ENCODE results near the gene SRCAP. TPM values are rescaled to one million over a fixed set of nuclear protein-coding genes. Genes with fewer than 3 reads are reported as not detected.
A peak's percentile ranks its signal among the peaks of the same experiment; 100 is the strongest.

SRCAP gene
- polyA plus RNA-seq, 1 donor (not counting 4 experiments of a cell fraction or from before 2014, with no cell fraction given), result 1.4 TPM

DNA sequence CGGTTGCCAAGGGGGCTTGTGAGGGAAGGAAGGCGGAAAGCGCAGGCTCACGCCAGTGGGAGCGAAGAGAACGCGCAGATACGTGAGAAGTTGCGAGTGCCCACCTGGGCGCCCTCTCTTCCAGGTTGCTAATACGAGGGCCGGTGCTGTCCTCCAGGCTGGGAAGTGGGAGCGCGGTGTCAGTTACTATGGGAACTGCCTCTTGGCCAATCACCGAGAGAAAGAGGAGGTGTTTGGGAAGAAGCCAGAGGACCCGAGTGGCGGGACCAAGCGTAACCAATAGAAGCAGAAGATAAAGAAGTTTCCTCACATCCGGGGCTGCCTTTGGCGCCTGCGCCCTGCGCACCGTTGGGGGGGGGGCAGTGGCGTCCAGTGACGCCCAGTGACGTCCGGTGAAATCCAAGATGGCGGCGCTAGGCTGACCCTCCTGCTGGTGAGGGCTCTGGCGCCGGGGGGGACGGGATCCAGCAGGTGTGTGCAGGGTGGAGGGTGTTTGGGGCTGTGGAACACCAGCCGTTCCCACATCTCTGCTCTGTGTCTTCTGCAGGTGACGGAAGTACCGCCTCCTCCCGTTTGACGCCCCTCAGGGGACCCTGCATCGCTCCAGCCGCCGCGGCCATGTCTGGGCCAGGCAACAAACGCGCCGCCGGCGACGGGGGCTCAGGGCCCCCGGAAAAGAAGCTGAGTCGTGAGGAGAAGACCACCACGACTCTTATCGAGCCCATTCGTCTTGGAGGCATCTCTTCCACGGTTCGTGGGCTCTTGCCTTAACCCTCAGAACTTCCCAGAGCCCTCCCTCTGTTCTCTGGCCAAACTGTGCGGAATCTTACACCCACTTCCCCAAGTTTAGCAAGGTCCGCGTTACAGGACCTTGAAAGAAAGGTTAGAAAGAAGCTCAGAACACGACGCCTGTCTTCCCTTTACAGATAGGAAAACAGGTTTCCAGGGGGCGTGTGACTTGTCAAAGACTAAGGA is 63.2 kb downstream of the SRCAP start, which contains the start of the genes CFAP119 and RNF40:
Gene CFAP119, minus strand, starts transcription at position 135 of the 975 bp plus-strand sequence. CDS start 314 bp downstream, outside the sequence.
Gene RNF40, plus strand, starts transcription at position 395 of the 975 bp plus-strand sequence. Its CDS starts 224 bp downstream, at position 619.
- peak within 1 kb of the TSS; percentile 73 for H3K27ac ChIP-seq (ENCODE audit: control insufficient read depth, insufficient read depth, low read length)
- H2AFZ ChIP-seq (ENCODE audit: control insufficient read depth, low read length), result peak within 1 kb of the TSS; percentile 94
- H3K9me3 ChIP-seq (ENCODE audit: control insufficient read depth, low read depth, low read length), result no peaks in the 10 kb centered on the region
- H3K4me1 ChIP-seq (ENCODE audit: control insufficient read depth, extremely low read depth, insufficient read depth, low read length), result peaks cover 17% of the 10 kb centered on the region
- dilution Hi-C loops (cut with MboI; ENCODE audit: extremely low pct_ligation_motif_present, low sequenced_read_pairs), result no loop called here
- H3K27me3 ChIP-seq (ENCODE audit: control insufficient read depth, extremely low read depth, insufficient read depth, low read length), result no peaks in the 10 kb centered on the region
- peaks cover 25% of the 10 kb centered on the region for H3K79me2 ChIP-seq (ENCODE audit: control insufficient read depth, insufficient read depth, low read length)
- peak within 1 kb of the TSS; percentile 86 for H3K4me2 ChIP-seq (ENCODE audit: control insufficient read depth, extremely low read depth, insufficient read depth, low read depth, low read length)
- H3K36me3 ChIP-seq (ENCODE audit: control insufficient read depth in 2 of 2, extremely low read depth in 1 of 2, insufficient read depth in 2 of 2, low read length in 2 of 2), result peaks cover 30 to 35% of the 10 kb centered on the region in 2 experiments
- no peaks in the 10 kb centered on the region for H4K20me1 ChIP-seq (ENCODE audit: control insufficient read depth, extremely low read depth, insufficient read depth, low read length)
- DNase-seq (ENCODE audit: low read depth, low spot score) (peak; percentile 79), FAIRE-seq (peak; percentile 81)
- peak within 1 kb of the TSS; percentile 84 for H3K9ac ChIP-seq (ENCODE audit: control insufficient read depth, extremely low read depth, insufficient read depth, low read length)
- H3K9me1 ChIP-seq (ENCODE audit: control insufficient read depth, extremely low read depth, insufficient read depth, low read length), result no peaks in the 10 kb centered on the region
- TF ChIP-seq, protein P1, sequence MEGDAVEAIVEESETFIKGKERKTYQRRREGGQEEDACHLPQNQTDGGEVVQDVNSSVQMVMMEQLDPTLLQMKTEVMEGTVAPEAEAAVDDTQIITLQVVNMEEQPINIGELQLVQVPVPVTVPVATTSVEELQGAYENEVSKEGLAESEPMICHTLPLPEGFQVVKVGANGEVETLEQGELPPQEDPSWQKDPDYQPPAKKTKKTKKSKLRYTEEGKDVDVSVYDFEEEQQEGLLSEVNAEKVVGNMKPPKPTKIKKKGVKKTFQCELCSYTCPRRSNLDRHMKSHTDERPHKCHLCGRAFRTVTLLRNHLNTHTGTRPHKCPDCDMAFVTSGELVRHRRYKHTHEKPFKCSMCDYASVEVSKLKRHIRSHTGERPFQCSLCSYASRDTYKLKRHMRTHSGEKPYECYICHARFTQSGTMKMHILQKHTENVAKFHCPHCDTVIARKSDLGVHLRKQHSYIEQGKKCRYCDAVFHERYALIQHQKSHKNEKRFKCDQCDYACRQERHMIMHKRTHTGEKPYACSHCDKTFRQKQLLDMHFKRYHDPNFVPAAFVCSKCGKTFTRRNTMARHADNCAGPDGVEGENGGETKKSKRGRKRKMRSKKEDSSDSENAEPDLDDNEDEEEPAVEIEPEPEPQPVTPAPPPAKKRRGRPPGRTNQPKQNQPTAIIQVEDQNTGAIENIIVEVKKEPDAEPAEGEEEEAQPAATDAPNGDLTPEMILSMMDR (optimal IDR thresholded peaks at IDR 0.05 in 1 of 3, IDR thresholded peaks at IDR 0.05 in 1 of 3, conservative IDR thresholded peaks at IDR 0.05 in 1 of 3; ENCODE audit: extremely low read depth in 1 of 3, insufficient read depth in 2 of 3, low read length in 3 of 3), result no peak
- TF ChIP-seq EZH2 (IDR thresholded peaks at IDR 0.05; ENCODE audit: low read length), result no peak
- peak within 1 kb of the TSS; percentile 75 to 89 (median 75) for H3K4me3 ChIP-seq (ENCODE audit: control insufficient read depth in 2 of 3, extremely low read depth in 1 of 3, insufficient read depth in 2 of 3, low read depth in 1 of 3, low read length in 3 of 3)

DNA sequence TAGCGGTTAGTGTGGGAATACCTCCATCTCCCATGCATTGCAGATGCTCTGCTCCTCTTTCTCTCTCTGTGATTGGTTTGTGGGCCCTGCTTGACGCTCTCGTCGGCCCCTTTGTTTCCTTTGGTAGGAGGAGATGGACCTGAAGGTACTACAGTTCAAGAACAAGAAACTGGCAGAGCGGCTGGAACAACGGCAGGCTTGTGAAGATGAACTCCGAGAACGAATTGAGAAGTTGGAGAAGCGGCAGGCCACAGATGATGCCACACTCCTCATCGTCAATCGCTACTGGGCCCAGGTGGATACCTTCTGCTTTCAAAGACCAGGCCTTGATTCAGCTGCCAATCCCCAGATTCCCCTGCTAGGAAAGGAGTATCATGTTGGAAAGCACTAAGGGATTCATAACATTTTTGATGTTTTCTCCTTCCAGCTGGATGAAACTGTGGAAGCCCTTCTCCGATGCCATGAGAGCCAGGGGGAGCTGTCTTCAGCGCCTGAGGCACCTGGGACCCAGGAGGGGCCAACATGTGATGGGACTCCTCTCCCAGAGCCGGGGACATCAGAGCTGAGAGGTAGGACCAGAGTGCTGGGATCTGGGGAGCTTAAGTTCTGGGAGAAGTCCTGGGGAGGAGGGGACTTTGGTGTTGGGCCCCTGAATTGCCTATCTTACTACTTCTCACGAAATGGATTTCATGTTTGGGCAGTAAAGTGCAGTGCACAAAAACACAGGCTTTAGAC is 64.2 kb downstream of the SRCAP start:
- no peaks in the 10 kb centered on the region for H3K9me1 ChIP-seq (ENCODE audit: control insufficient read depth, extremely low read depth, insufficient read depth, low read length)
- peaks cover 17% of the 10 kb centered on the region for H3K4me1 ChIP-seq (ENCODE audit: control insufficient read depth, extremely low read depth, insufficient read depth, low read length)
- H3K9ac ChIP-seq (ENCODE audit: control insufficient read depth, extremely low read depth, insufficient read depth, low read length), result peak overlapping the region; percentile 84
- H3K79me2 ChIP-seq (ENCODE audit: control insufficient read depth, insufficient read depth, low read length), result peaks cover 25% of the 10 kb centered on the region
- peak overlapping the region; percentile 75 to 89 (median 75) for H3K4me3 ChIP-seq (ENCODE audit: control insufficient read depth in 2 of 3, extremely low read depth in 1 of 3, insufficient read depth in 2 of 3, low read depth in 1 of 3, low read length in 3 of 3)
- peak; percentile 26 for FAIRE-seq
- H3K4me2 ChIP-seq (ENCODE audit: control insufficient read depth, extremely low read depth, insufficient read depth, low read depth, low read length), result peak overlapping the region; percentile 86
- H2AFZ ChIP-seq (ENCODE audit: control insufficient read depth, low read length), result no peak overlapping the region
- no peaks in the 10 kb centered on the region for H3K9me3 ChIP-seq (ENCODE audit: control insufficient read depth, low read depth, low read length)
- H3K27ac ChIP-seq (ENCODE audit: control insufficient read depth, insufficient read depth, low read length), result peak overlapping the region; percentile 73
- DNase-seq (ENCODE audit: low read depth, low spot score), result no peak
- dilution Hi-C loops (cut with MboI; ENCODE audit: extremely low pct_ligation_motif_present, low sequenced_read_pairs), result no loop called here
- H3K27me3 ChIP-seq (ENCODE audit: control insufficient read depth, extremely low read depth, insufficient read depth, low read length), result no peaks in the 10 kb centered on the region
- H4K20me1 ChIP-seq (ENCODE audit: control insufficient read depth, extremely low read depth, insufficient read depth, low read length), result no peaks in the 10 kb centered on the region
- TF ChIP-seq, protein P1 (optimal IDR thresholded peaks at IDR 0.05 in 1 of 3, IDR thresholded peaks at IDR 0.05 in 1 of 3, conservative IDR thresholded peaks at IDR 0.05 in 1 of 3; ENCODE audit: extremely low read depth in 1 of 3, insufficient read depth in 2 of 3, low read length in 3 of 3), result no peak
- TF ChIP-seq EZH2 (IDR thresholded peaks at IDR 0.05; ENCODE audit: low read length), result no peak
- peaks cover 29 to 32% of the 10 kb centered on the region in 2 experiments for H3K36me3 ChIP-seq (ENCODE audit: control insufficient read depth in 2 of 2, extremely low read depth in 1 of 2, insufficient read depth in 2 of 2, low read length in 2 of 2)

Measured in keratinocyte (primary cell).